HG03457 (cell line): ENCODE data around the gene PHF12.
A peak's percentile ranks its signal among the peaks of the same experiment; 100 is the strongest.

ENCODE experiments used
- ATAC-seq: cut with Tn5 transposase; IDR thresholded peaks from one replicate; pipeline ENCODE4 v1.9.1; 2021; ENCODE audit warnings: moderate number of reproducible peaks; ENCODE audit not compliant: unreplicated experiment

Gene PHF12

GRCh38 chr17:28951428-28951990, at the start of gene PHF12:
Gene PHF12, minus strand, starts transcription at chr17:28951518. Its CDS starts 558 bp downstream, at chr17:28950960.
- ATAC-seq = peak; percentile 39

GRCh38 chr17:29000973-29001372, 49.7 kb upstream of the PHF12 start:
- no peak for ATAC-seq

- ATAC-seq = no peak
Measured at GRCh38 chr17:28999206-28999605, 47.9 kb upstream of the PHF12 start.

DNA sequence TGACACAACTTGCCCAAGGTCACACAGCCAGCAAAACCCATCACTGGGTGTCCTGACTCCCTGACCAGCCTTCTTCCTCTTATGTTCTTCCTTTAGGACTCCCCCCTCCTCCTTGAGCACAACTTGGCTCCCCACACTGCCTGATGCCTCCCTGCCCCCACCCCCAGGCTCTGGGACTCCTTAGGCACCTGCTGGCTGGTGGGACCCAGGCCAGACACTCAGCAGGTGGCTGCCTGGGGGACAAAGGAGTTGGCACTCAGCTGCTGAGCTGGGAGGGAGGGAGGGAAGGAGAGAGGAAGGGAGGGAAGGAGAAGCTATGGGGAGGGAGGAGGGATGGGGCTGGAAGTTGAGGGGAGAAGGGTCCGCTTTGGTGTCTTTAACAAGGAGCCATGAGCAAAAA, 46.5 kb upstream of the PHF12 start:
- no peak for ATAC-seq

DNA sequence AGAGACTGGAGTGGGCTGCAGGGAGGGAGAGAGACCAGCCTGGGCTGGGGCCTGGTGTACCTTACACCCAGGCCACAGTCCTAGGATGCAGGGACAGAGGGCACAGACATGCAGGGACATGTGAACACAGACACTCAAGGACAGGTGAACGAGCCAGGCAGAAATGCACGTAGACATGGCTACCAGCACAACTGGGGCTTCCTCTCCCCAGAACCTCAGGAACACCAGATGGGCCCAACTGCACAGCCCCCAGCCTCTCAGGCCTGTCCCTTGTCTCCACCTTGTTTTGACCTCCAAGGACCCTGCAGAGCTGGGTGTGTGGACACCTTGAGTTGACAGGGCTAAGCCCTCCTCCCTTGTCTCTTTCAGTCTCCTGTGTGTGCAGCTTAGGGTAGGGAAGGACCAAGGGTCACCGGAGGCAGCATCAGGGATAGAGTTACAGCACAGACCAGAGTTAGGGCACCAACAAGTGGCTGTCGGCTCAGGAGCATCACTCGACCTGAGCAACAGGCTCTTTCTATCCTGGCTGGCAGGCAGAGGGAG, 45.3 kb upstream of the PHF12 start:
- ATAC-seq = no peak

GRCh38 chr17:28993645-28994426, 42.5 kb upstream of the PHF12 start:
- no peak for ATAC-seq

- ATAC-seq = no peak
Measured at GRCh38 chr17:28992625-28993600, 41.6 kb upstream of the PHF12 start.

DNA sequence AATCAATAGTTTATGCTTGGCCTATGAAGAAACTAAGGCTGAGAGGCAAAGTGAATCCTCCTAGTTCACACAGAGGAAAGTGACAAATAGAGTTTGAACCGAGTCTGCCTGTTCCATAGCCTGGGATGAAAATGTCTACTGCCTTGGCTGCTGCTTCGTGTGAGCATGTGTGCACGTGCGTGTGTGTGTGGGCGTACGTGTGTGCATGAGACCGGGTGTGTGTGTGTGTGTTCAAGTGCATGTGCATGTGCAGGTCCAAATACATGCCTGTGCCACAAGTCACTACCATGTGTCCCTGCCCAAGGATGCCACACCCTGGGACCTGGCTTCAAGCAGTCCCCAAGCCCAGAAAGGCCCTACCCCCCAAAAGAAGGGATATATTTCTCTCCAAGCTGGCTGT, 40.9 kb upstream of the PHF12 start:
- ATAC-seq = no peak

DNA sequence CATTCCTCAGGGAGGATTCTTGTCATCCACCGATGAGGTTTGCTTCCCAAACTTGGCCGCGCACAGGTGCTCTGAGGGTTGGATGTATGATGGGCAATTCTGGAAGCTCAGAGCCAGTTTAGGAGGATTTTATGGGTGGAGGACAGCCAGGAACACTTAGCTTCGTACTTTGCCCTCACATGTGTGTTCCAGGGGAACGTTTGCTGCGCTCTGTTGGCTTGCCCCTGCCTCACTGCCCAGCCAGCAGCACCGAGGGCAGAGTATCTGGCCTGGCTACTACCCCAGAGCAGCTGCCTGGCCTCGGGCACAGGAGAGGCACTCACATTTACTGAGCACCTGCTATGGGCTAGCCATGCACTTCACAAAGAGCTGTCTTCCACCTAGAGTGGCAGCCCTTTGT, 40.5 kb upstream of the PHF12 start:
- ATAC-seq = no peak

- no peak for ATAC-seq
Measured at GRCh38 chr17:28989028-28989427, 37.7 kb upstream of the PHF12 start.

DNA sequence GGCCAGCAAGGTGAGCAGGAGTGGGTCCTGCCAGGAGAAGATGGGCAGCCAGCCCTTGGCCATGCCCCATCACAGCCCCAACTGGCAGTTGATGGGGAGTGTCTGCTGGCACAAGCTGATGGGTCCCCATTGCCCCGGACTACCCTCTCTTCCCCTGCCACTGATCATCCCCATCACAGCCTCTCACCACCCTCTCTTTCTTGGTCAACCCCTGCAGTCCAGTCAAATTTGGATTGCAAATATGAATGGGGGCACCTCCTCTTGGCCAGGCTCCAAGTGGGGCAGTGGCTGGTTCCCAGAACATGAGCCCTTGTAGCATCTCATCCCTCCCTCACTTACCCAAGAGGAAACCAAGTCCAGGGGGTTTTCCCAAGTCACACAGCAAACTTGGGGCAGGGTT, 37.2 kb upstream of the PHF12 start:
- no peak for ATAC-seq

DNA sequence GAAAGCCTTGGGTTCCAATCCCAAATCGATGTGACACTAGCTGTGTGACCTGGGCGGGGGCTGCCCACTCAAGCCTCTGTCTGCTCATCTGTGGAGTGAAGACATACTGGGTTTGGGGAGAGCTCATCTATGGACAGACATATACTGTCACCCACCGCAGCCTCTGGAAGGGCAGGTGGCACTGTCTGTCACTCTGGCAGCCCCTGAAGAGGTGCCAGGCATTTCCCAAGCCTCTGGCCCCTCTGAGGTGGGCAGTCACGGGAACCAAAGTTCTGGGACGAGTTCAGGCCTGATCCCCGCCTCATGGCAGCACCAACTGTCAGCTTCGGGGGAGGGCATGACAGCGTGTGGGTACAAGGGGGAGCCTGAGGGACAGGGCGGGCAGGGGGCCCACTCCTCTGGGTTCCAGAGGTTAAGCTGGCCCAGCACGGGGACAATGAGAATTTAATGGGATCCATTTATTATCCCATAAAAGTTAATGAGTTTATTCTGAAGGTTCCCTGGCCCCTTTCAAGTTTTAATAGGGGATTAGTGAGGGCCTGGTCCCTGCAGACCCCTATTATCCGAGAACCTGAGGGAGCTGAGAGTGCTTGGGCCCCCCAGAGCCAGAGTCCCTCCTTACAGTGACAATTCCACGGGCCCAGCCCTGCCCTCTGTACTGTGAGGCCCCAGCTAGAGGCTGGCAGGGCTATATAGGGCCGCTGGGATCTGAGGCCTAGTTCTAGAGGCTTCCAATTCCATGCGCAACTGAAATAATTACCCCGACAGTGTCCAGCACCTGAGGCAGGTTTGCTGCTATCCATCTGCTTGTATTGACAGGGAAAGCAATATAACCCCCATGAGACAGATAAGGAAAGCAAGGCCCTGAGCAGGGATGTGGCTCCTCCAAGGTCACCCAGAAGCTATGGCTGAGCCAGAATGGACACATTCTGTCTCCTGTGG, 35.7 kb upstream of the PHF12 start:
- no peak for ATAC-seq

DNA sequence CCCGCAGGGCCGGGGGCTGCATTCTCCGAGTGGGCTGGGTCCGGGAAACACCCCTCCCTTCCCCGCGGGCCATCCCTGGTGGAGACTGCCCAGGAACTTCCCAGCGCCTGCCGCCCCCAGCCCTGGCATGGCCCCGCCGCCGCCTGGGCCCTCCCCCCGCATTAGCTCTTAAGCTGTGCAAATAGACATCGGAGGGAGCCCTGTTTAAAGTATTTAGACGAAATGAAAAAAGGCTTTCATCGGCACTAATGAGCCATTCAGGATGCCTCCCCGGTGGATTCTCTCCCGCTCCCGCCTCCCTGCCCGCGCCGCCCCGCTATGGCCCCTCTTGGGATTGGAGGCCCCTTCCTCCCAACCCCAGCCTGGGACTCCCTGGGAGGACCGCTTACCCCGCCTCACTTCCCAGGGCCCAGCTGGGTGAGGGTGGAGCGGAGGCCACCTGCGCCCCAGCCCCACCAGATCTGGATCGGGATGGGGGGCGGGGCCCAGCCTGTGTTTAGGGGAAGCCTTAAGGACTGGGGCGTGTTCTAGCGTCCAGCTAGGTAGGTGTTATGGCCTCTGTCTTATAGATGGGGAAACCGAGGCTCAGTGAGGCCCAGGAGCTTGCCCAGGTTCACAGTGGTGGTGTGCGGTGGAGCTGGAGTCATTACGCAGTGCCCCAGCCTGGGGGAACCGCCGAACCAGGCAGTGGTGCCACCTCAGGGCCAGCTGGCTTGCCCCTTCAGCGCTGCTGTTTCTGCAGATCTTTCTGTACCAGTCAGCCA, 34.8 kb upstream of the PHF12 start:
- ATAC-seq = no peak

DNA sequence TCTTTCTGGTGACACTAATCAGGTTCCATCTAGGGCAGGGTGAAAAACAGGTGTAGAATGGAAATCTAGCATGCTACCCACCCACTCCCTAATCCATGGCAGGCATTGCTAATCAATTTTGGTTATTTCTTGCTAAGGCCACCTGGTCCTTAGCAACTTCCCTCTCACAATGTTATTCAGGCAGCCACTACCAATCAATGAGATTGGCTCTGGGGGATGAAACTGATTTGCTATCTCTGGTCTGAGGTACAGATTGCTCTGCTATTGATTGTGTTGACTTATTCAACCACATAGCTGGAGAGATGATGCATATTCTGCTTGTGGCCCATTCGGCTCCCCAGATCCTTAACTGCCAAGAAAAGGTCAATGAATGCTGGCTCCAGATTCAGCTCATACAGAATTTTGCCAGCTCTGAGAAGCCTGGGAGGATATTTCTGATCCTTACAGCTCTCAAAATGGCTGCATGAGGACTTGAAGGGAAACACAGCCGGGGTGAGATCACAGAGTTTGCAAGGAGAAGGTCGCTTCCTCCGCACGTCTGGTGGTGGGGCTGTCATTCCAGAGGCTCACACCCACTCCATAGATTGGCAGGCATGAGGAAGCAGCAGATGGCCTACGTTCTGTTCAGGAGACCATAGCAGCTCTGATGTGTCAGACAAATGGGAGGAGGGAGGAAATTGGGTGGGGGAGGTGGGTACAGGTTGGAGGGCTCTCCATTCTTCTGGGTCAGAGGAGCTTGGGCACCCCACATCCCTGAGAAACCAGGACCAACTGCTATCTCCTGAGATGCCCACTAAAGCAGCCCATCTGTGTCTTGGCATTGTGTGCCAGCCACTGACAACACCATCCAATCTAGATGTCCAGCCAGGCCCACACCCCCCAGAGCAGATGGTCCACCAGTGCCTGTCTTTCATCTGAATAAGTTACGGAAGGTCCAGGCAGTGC, 32.2 kb upstream of the PHF12 start:
- ATAC-seq = no peak

- no peak for ATAC-seq
Measured at GRCh38 chr17:28982131-28982793, 30.9 kb upstream of the PHF12 start.

DNA sequence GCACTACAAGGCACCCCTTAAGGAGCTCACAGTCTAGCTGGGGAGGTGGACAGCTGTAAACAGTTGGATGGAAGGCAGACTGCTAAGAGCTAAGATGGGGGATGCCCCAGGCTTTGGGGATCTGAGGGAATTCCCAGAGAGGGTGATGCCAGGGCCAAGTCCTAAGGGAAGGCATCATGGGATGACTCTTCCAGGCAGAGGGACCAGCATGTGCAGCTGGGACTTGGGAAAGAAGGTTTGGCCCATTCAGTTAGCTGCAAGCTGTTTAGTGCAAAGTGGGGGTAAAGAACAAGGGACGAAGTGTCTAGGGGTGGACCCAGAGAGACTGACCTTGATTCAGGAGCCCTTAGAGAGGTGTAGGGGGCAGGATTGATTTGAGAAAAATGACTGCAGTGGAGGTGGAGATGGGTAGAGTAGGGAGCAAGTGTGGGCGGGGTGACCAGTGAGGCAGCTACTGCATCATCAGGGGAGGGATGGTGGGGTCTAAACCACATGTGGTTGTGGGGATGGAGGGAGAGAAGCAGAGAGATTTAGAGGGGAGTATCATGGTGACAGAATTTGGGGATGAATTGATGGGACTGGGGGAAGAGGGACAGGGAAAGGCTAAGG, 27.1 kb upstream of the PHF12 start:
- no peak for ATAC-seq

DNA sequence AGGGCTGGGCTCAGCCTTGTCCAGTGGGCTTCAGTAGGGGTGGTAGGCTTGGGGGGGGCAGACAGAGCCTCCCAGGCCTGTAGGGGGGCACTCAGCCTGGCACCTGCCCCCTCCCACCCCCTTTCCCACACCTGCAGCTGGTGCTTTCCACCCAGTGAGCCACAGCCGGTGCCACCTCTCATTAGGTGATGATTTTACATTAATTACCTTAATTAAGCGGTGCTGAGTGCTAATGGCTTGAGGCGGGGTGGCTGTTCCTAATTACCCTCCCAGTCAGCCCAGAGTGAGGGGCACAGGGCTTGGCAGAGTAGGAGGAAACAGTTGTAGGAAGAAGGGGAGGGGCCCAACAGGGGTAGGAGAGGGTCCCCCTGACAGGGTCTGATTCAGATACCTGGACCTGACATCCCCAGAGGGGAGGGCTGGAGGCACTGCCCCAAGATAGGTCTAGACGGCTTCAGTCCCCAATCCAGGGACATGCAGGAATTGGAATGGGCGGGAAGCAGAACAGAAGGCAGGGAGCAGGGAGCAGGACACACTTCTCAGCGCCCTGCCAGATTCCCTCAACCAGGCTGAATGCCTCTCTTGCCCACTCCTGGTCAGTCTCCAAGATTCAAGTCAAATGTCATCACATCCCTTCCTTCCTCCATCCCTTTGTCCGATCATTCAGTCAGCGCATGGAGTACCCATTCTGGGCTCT, 26.5 kb upstream of the PHF12 start:
- no peak for ATAC-seq
